ENCODE results near the gene EP400.

Gene EP400

GRCh38 chr12:131922772-131923171 lies 27.0 kb upstream of the EP400 start:
- Histone ChIP-seq H3K27ac (ENCODE audit: insufficient read depth in 1 of 2, low read depth in 1 of 2, low read length in 2 of 2, poor library complexity in 1 of 2, severe bottlenecking in 2 of 2) (no peak overlapping the region), H3K36me3 (ENCODE audit: control insufficient read depth in 4 of 4, insufficient read depth in 4 of 4, low read length in 3 of 4) (peaks cover 0 to 39% (median 26%) of the 10 kb centered on the region in 4 experiments), H3K9me3 (ENCODE audit: control extremely low read depth in 1 of 5, control insufficient read depth in 4 of 5, insufficient read depth in 2 of 5, low read depth in 1 of 5, low read length in 4 of 5) (no peaks in the 10 kb centered on the region), H3K4me1 (ENCODE audit: control extremely low read depth in 1 of 4, control insufficient read depth in 4 of 4, insufficient read depth in 4 of 4, low read length in 3 of 4) (peaks cover 0 to 11% (median 1%) of the 10 kb centered on the region in 4 experiments), H3K27me3 (replicated peaks in 2 of 5; ENCODE audit: control insufficient read depth in 4 of 5, insufficient read depth in 5 of 5, low read length in 4 of 5) (no peaks in the 10 kb centered on the region), H3K4me3 (ENCODE audit: control insufficient read depth in 1 of 7, extremely low read depth in 1 of 7, insufficient read depth in 4 of 7, low read depth in 2 of 7, low read length in 6 of 7) (no peak overlapping the region)
- DNase-seq, result no peak
- WGBS (ENCODE audit: insufficient coverage), result 97% methylated on average over 12 of the region's 13 CpGs
- CTCF ChIA-PET, result no interaction called here
- POLR2A ChIA-PET, result no interaction called here

- Histone ChIP-seq H3K27ac (ENCODE audit: insufficient read depth in 1 of 2, low read depth in 1 of 2, low read length in 2 of 2, poor library complexity in 1 of 2, severe bottlenecking in 2 of 2) (no peak overlapping the region), H3K36me3 (ENCODE audit: control insufficient read depth in 4 of 4, insufficient read depth in 4 of 4, low read length in 3 of 4) (peaks cover 0 to 34% (median 24%) of the 10 kb centered on the region in 4 experiments), H3K4me1 (ENCODE audit: control extremely low read depth in 1 of 4, control insufficient read depth in 4 of 4, insufficient read depth in 4 of 4, low read length in 3 of 4) (peaks cover 0 to 11% (median 4%) of the 10 kb centered on the region in 4 experiments), H3K9me3 (ENCODE audit: control extremely low read depth in 1 of 5, control insufficient read depth in 4 of 5, insufficient read depth in 2 of 5, low read depth in 1 of 5, low read length in 4 of 5) (no peaks in the 10 kb centered on the region), H3K4me3 (ENCODE audit: control insufficient read depth in 1 of 7, extremely low read depth in 1 of 7, insufficient read depth in 4 of 7, low read depth in 2 of 7, low read length in 6 of 7) (no peak overlapping the region), H3K27me3 (replicated peaks in 2 of 5; ENCODE audit: control insufficient read depth in 4 of 5, insufficient read depth in 5 of 5, low read length in 4 of 5) (no peaks in the 10 kb centered on the region)
- ChIA-PET POLR2A (no interaction called here), CTCF (interaction anchor here (1.1 kb wide), 1 partner anchor 27 kb away, joined by 3 read pairs; no protein-coding TSS in a partner anchor)
- peak in 1 of 3 donors; percentile 25 for DNase-seq
- WGBS (ENCODE audit: insufficient coverage), result 93% methylated on average over 9 of the region's 11 CpGs
Measured at GRCh38 chr12:131923260-131923659, 26.5 kb upstream of the EP400 start.

- H3K9me3 ChIP-seq (ENCODE audit: control extremely low read depth in 1 of 5, control insufficient read depth in 4 of 5, insufficient read depth in 2 of 5, low read depth in 1 of 5, low read length in 4 of 5), result no peaks in the 10 kb centered on the region
- H3K4me1 ChIP-seq (ENCODE audit: control extremely low read depth in 1 of 4, control insufficient read depth in 4 of 4, insufficient read depth in 4 of 4, low read length in 3 of 4), result peaks cover 0 to 25% (median 19%) of the 10 kb centered on the region in 4 experiments
- no peaks in the 10 kb centered on the region for H3K27me3 ChIP-seq (replicated peaks in 2 of 5; ENCODE audit: control insufficient read depth in 4 of 5, insufficient read depth in 5 of 5, low read length in 4 of 5)
- DNase-seq, result no peak
- H3K27ac ChIP-seq (ENCODE audit: insufficient read depth in 1 of 2, low read depth in 1 of 2, low read length in 2 of 2, poor library complexity in 1 of 2, severe bottlenecking in 2 of 2), result no peak overlapping the region
- ChIA-PET POLR2A (interaction anchor here (0.7 to 1.6 kb wide), 2 partner anchors 8 to 22 kb away, joined by 4 read pairs; partner anchors contain the start of gene EP400), CTCF (interaction anchor here (0.6 kb wide), 1 partner anchor 17 kb away, joined by 3 read pairs; no protein-coding TSS in a partner anchor)
- no peak overlapping the region for H3K4me3 ChIP-seq (ENCODE audit: control insufficient read depth in 1 of 7, extremely low read depth in 1 of 7, insufficient read depth in 4 of 7, low read depth in 2 of 7, low read length in 6 of 7)
- WGBS (ENCODE audit: insufficient coverage), result 74% methylated on average over 11 of the region's 24 CpGs
- H3K36me3 ChIP-seq (ENCODE audit: control insufficient read depth in 4 of 4, insufficient read depth in 4 of 4, low read length in 3 of 4), result peaks cover 0 to 9% (median 8%) of the 10 kb centered on the region in 4 experiments
Measured at GRCh38 chr12:131927110-131928079, 22.3 kb upstream of the EP400 start.

- Histone ChIP-seq H3K4me1 (ENCODE audit: control extremely low read depth in 1 of 4, control insufficient read depth in 4 of 4, insufficient read depth in 4 of 4, low read length in 3 of 4) (peaks cover 0 to 25% (median 19%) of the 10 kb centered on the region in 4 experiments), H3K36me3 (ENCODE audit: control insufficient read depth in 4 of 4, insufficient read depth in 4 of 4, low read length in 3 of 4) (peaks cover 0 to 16% (median 13%) of the 10 kb centered on the region in 4 experiments), H3K4me3 (ENCODE audit: control insufficient read depth in 1 of 7, extremely low read depth in 1 of 7, insufficient read depth in 4 of 7, low read depth in 2 of 7, low read length in 6 of 7) (peak overlapping the region; percentile 43 to 87 (median 77)), H3K27me3 (replicated peaks in 2 of 5; ENCODE audit: control insufficient read depth in 4 of 5, insufficient read depth in 5 of 5, low read length in 4 of 5) (no peaks in the 10 kb centered on the region), H3K9me3 (ENCODE audit: control extremely low read depth in 1 of 5, control insufficient read depth in 4 of 5, insufficient read depth in 2 of 5, low read depth in 1 of 5, low read length in 4 of 5) (no peaks in the 10 kb centered on the region), H3K27ac (ENCODE audit: insufficient read depth in 1 of 2, low read depth in 1 of 2, low read length in 2 of 2, poor library complexity in 1 of 2, severe bottlenecking in 2 of 2) (no peak overlapping the region)
- 38% methylated on average over 20 of the region's 33 CpGs for WGBS (ENCODE audit: insufficient coverage)
- DNase-seq, result no peak
- ChIA-PET POLR2A (interaction anchor here (0.7 to 1.6 kb wide), 2 partner anchors 8 to 22 kb away, joined by 4 read pairs; partner anchors contain the start of gene EP400), CTCF (interaction anchor here (1.2 kb wide), 1 partner anchor 10 kb away, joined by 3 read pairs; no protein-coding TSS in a partner anchor)
Measured at GRCh38 chr12:131928080-131928710, 21.5 kb upstream of the EP400 start.

GRCh38 chr12:131928711-131929580 lies 20.8 kb upstream of the EP400 start, which contains the start of gene PUS1:
Gene PUS1, plus strand, starts transcription at chr12:131929276. Its CDS starts 447 bp downstream, at chr12:131929723.
- ChIA-PET CTCF (interaction anchor here (1.2 to 1.4 kb wide), 3 partner anchors 10 to 16 kb away, joined by 3 to 4 read pairs (median 4); no protein-coding TSS in a partner anchor), POLR2A (interaction anchor here (1.6 kb wide), 2 partner anchors 21 to 32 kb away, joined by 4 to 6 read pairs; partner anchors contain the start of gene EP400)
- 0% methylated on average over 58 of the region's 84 CpGs for WGBS (ENCODE audit: insufficient coverage)
- Histone ChIP-seq H3K27ac (ENCODE audit: insufficient read depth in 1 of 2, low read depth in 1 of 2, low read length in 2 of 2, poor library complexity in 1 of 2, severe bottlenecking in 2 of 2) (peak within 1 kb of the TSS in 1 of 2 experiments; percentile 68), H3K27me3 (replicated peaks in 2 of 5; ENCODE audit: control insufficient read depth in 4 of 5, insufficient read depth in 5 of 5, low read length in 4 of 5) (no peaks in the 10 kb centered on the region), H3K36me3 (ENCODE audit: control insufficient read depth in 4 of 4, insufficient read depth in 4 of 4, low read length in 3 of 4) (peaks cover 0 to 24% (median 16%) of the 10 kb centered on the region in 4 experiments), H3K4me3 (ENCODE audit: control insufficient read depth in 1 of 7, extremely low read depth in 1 of 7, insufficient read depth in 4 of 7, low read depth in 2 of 7, low read length in 6 of 7) (peak within 1 kb of the TSS; percentile 68 to 87 (median 82)), H3K9me3 (ENCODE audit: control extremely low read depth in 1 of 5, control insufficient read depth in 4 of 5, insufficient read depth in 2 of 5, low read depth in 1 of 5, low read length in 4 of 5) (no peaks in the 10 kb centered on the region), H3K4me1 (ENCODE audit: control extremely low read depth in 1 of 4, control insufficient read depth in 4 of 4, insufficient read depth in 4 of 4, low read length in 3 of 4) (peaks cover 0 to 25% (median 19%) of the 10 kb centered on the region in 4 experiments)
- DNase-seq, result peak; percentile 94 to 97 (median 97)

Measured in common myeloid progenitor, CD34-positive (primary cell).